IMR-90 (cell line): ENCODE results near the gene SLC25A40. TPM values are rescaled to one million over a fixed set of nuclear protein-coding genes. Genes with fewer than 3 reads are reported as not detected.

Experiments
- ATAC-seq: fragments of 200-7000 bp; cut with Tn5 transposase; 2 replicates; pipeline ENCODE4 v1.9.1; 2020; ENCODE audit warnings: low read depth, mild to moderate bottlenecking, moderate library complexity
- BruUV-seq: library from RNA; stranded (reverse); fragments of 400-500 nt; replicated peaks from 2 replicates; lab custom pipeline; 2021; lab: Mats Ljungman, UMichigan
- CTCF ChIA-PET: fragments of 300-600 bp; formaldehyde crosslinking; extraction: SDS; loops from one replicate; lab custom pipeline; 2021; ENCODE audit warnings: antibody characterized with exemption; lab: Yijun Ruan, JAX
- POLR2A ChIA-PET: fragments of 300-600 bp; sonication (Branson Sonifier 250); formaldehyde crosslinking; loops from one replicate; lab custom pipeline; 2022; ENCODE audit warnings: antibody characterized with exemption; ENCODE audit not compliant: unreplicated experiment; lab: Charles Lee
- DNase-seq: peaks from one replicate; pipeline ENCODE4 v3.0.0; 2013
- H2AFZ ChIP-seq: replicated peaks from 2 replicates; pipeline ENCODE3; 2013; ENCODE audit warnings: low read length, mild to moderate bottlenecking; ENCODE audit not compliant: poor library complexity
- H2AK5ac ChIP-seq: 2 replicates; pipeline ENCODE4 v1.6.1; 2013; ENCODE audit warnings: low read depth, low read length, inconsistent platforms
- H2AK9ac ChIP-seq: replicated peaks from 2 replicates; pipeline ENCODE3; 2013; ENCODE audit warnings: mild to moderate bottlenecking, low read depth, low read length, moderate library complexity; ENCODE audit not compliant: poor library complexity
- H2BK120ac ChIP-seq: 2 replicates; pipeline ENCODE4 v1.6.1; 2013; ENCODE audit warnings: low read depth, low read length, inconsistent platforms
- H2BK15ac ChIP-seq: 3 replicates; pipeline ENCODE4 v1.6.1; 2013; ENCODE audit warnings: low read depth, low read length, inconsistent platforms
- H2BK20ac ChIP-seq: 2 replicates; pipeline ENCODE4 v1.6.1; 2013; ENCODE audit warnings: low read depth, mild to moderate bottlenecking, inconsistent platforms, low read length, moderate library complexity
- H2BK5ac ChIP-seq: 2 replicates; pipeline ENCODE4 v1.6.1; 2013; ENCODE audit warnings: mild to moderate bottlenecking, low read depth, low read length, inconsistent platforms; ENCODE audit not compliant: poor library complexity, severe bottlenecking
- H3K14ac ChIP-seq: replicated peaks from 2 replicates; pipeline ENCODE4 v1.6.1; 2013; ENCODE audit warnings: low read depth, low read length, inconsistent platforms
- H3K18ac ChIP-seq: 2 replicates; pipeline ENCODE4 v1.6.1; 2013; ENCODE audit warnings: low read depth, low read length, control low read depth
- H3K23ac ChIP-seq: 2 replicates; pipeline ENCODE4 v1.6.1; 2013; ENCODE audit warnings: low read depth, low read length, inconsistent platforms
- H3K27ac ChIP-seq: 2 replicates; pipeline ENCODE4 v1.5.1; 2013; ENCODE audit warnings: mild to moderate bottlenecking, control low read depth, low read length; ENCODE audit not compliant: insufficient read depth
- H3K27me3 ChIP-seq: 2 replicates; pipeline ENCODE4 v1.6.1; 2013; ENCODE audit warnings: low read length; ENCODE audit not compliant: control insufficient read depth, insufficient read depth
- H3K36me3 ChIP-seq: 2 replicates; pipeline ENCODE4 v1.6.1; 2013; ENCODE audit warnings: low read length, mixed read lengths; ENCODE audit not compliant: control insufficient read depth, insufficient read depth
- H3K4ac ChIP-seq: 2 replicates; pipeline ENCODE4 v1.6.1; 2013; ENCODE audit warnings: low read depth, low read length, inconsistent platforms
- H3K4me1 ChIP-seq: 2 replicates; pipeline ENCODE4 v1.6.1; 2013; ENCODE audit warnings: low read length, mixed read lengths; ENCODE audit not compliant: control insufficient read depth, insufficient read depth
- H3K4me2 ChIP-seq: 2 replicates; pipeline ENCODE4 v1.6.1; 2013; ENCODE audit warnings: low read depth, mild to moderate bottlenecking, control low read depth, low read length, moderate library complexity
- H3K4me3 ChIP-seq: 2 replicates; pipeline ENCODE4 v1.5.1; 2013; ENCODE audit warnings: low read depth, mild to moderate bottlenecking, control low read depth, low read length, moderate library complexity; ENCODE audit not compliant: insufficient read depth
- H3K56ac ChIP-seq: 2 replicates; pipeline ENCODE4 v1.6.1; 2013; ENCODE audit warnings: low read length, inconsistent platforms; ENCODE audit not compliant: insufficient read depth; ENCODE audit errors: extremely low read depth
- H3K79me1 ChIP-seq, 2 experiments: 2 replicates each; pipeline ENCODE4 v1.6.1; 2013; ENCODE audit warnings: low read length in 2 of 2, inconsistent platforms in 1 of 2, low read depth in 1 of 2
- H3K9ac ChIP-seq: 2 replicates; pipeline ENCODE4 v1.6.1; 2013; ENCODE audit warnings: low read depth, low read length, control low read depth
- H3K9me1 ChIP-seq: 2 replicates; pipeline ENCODE4 v1.6.1; 2013; ENCODE audit warnings: low read length, inconsistent platforms; ENCODE audit not compliant: insufficient read depth
- H3K9me3 ChIP-seq: 2 replicates; pipeline ENCODE4 v1.6.1; 2013; ENCODE audit warnings: low read length; ENCODE audit not compliant: control insufficient read depth, insufficient read depth
- H4K20me1 ChIP-seq: 2 replicates; pipeline ENCODE4 v1.6.1; 2013; ENCODE audit warnings: low read length, inconsistent platforms; ENCODE audit not compliant: insufficient read depth
- H4K5ac ChIP-seq: 2 replicates; pipeline ENCODE4 v1.6.1; 2013; ENCODE audit warnings: mild to moderate bottlenecking, low read depth, low read length, control low read depth
- H4K8ac ChIP-seq, 2 experiments: 2 replicates each; pipeline ENCODE4 v1.6.1; 2013; ENCODE audit warnings: low read depth in 2 of 2, low read length in 2 of 2, control low read depth in 1 of 2, inconsistent platforms in 1 of 2
- H4K91ac ChIP-seq: 2 replicates; pipeline ENCODE4 v1.6.1; 2013; ENCODE audit warnings: low read depth, low read length, inconsistent platforms; ENCODE audit not compliant: insufficient read depth
- BHLHE40 ChIP-seq: fragments of 150-350 bp; IDR thresholded peaks from 2 replicates; pipeline ENCODE4 v1.6.1; 2016; ENCODE audit warnings: mild to moderate bottlenecking, low read depth, low read length
- CEBPB ChIP-seq: IDR thresholded peaks from 2 replicates; pipeline ENCODE4 v1.6.1; 2012; ENCODE audit warnings: low read depth, low read length, improper control_type of control experiment
- CHD1 ChIP-seq: IDR thresholded peaks from 2 replicates; pipeline ENCODE4 v1.6.1; 2012; ENCODE audit warnings: low read depth, low read length, improper control_type of control experiment
- CTCF ChIP-seq: conservative IDR thresholded peaks from 2 replicates; pipeline ENCODE4 v1.5.1; 2012; ENCODE audit warnings: mild to moderate bottlenecking, low read depth, low read length, improper control_type of control experiment
- ELK1 ChIP-seq: fragments of 150-350 bp; IDR thresholded peaks from 2 replicates; pipeline ENCODE4 v1.6.1; 2016; ENCODE audit warnings: low read depth, mild to moderate bottlenecking, low read length, moderate library complexity, borderline replicate concordance
- FOS ChIP-seq: fragments of 150-350 bp; IDR thresholded peaks from 2 replicates; pipeline ENCODE4 v1.6.1; 2016; ENCODE audit warnings: low read depth, low read length
- MAFK ChIP-seq: IDR thresholded peaks from 2 replicates; pipeline ENCODE4 v1.6.1; 2012; ENCODE audit warnings: low read depth, low read length, improper control_type of control experiment
- MAZ ChIP-seq: IDR thresholded peaks from 2 replicates; pipeline ENCODE4 v1.6.1; 2012; ENCODE audit warnings: low read depth, mild to moderate bottlenecking, low read length, improper control_type of control experiment, moderate library complexity, borderline replicate concordance
- MXI1 ChIP-seq: IDR thresholded peaks from 2 replicates; pipeline ENCODE4 v1.6.1; 2012; ENCODE audit warnings: low read depth, mild to moderate bottlenecking, low read length, moderate library complexity, borderline replicate concordance
- NFE2L2 ChIP-seq: fragments of 150-350 bp; IDR thresholded peaks from 2 replicates; pipeline ENCODE4 v1.6.1; 2016; ENCODE audit warnings: low read depth, mild to moderate bottlenecking, low read length
- POLR2A ChIP-seq: IDR thresholded peaks from 2 replicates; pipeline ENCODE4 v1.6.1; 2012; ENCODE audit warnings: mild to moderate bottlenecking, low read depth, low read length
- RAD21 ChIP-seq: IDR thresholded peaks from 2 replicates; pipeline ENCODE4 v1.6.1; 2012; ENCODE audit warnings: low read length, improper control_type of control experiment
- RCOR1 ChIP-seq: IDR thresholded peaks from 2 replicates; pipeline ENCODE4 v1.6.1; 2012; ENCODE audit warnings: mild to moderate bottlenecking, low read length, improper control_type of control experiment; ENCODE audit not compliant: insufficient replicate concordance
- RFX5 ChIP-seq: IDR thresholded peaks from 2 replicates; pipeline ENCODE4 v1.8.0; 2012; ENCODE audit warnings: low read depth, mild to moderate bottlenecking, low read length, moderate library complexity
- SMC3 ChIP-seq: fragments of 150-350 bp; IDR thresholded peaks from 2 replicates; pipeline ENCODE4 v1.6.1; 2016; ENCODE audit warnings: low read depth, mild to moderate bottlenecking, antibody characterized with exemption, low read length, moderate library complexity
- USF2 ChIP-seq: fragments of 150-350 bp; IDR thresholded peaks from 2 replicates; pipeline ENCODE4 v1.6.1; 2017; ENCODE audit warnings: mild to moderate bottlenecking, antibody characterized with exemption, low read length, low read depth
- WGBS, 2 experiments: methylation state at CpG; one replicate each; pipeline versions ENCODE4 v1.1.5 to v1.1.7; 2013; ENCODE audit warnings: missing lambda C conversion rate in 2 of 2; ENCODE audit not compliant: insufficient read length in 1 of 2; ENCODE audit errors: extremely low coverage in 2 of 2; 5-methylcytosine and 5-hydroxymethylcytosine counted together
- dilution Hi-C: fragments of 300-500 bp; cut with HindIII; formaldehyde crosslinking; loops from one replicate; pipeline ENCODE4 v1.14.3; 2018; ENCODE audit warnings: low sequenced_read_pairs; ENCODE audit not compliant: unreplicated experiment
- in situ Hi-C: fragments of 300-500 bp; cut with MboI; formaldehyde crosslinking; loops from 3 replicates; pipeline ENCODE4 v1.14.3; 2019; ENCODE audit warnings: low sequenced_read_pairs, inconsistent platforms, mixed read lengths
- intact Hi-C: fragments of 100-400 bp; cut with micrococcal nuclease; formaldehyde crosslinking; loops from 2 replicates; pipeline ENCODE4 v1.10.0; 2022
- polyA plus RNA-seq, 3 experiments: library from polyadenylated mRNA; depleted of rRNA; stranded (reverse); fragments of >200 nt; gene quantifications; 2 replicates each; pipeline ENCODE4 v1.2.3, GENCODE V29; 2012; ENCODE audit warnings: low replicate concordance in 1 of 3
- total RNA-seq: library from RNA; depleted of rRNA; stranded (reverse); fragments of >200 nt; gene quantifications from 2 replicates; pipeline ENCODE4 v1.2.3, GENCODE V29; 2012

Gene SLC25A40
- total and polyA plus RNA-seq, 2 of the 4 experiments (the other 2 are of a cell fraction), result 4.7 to 6.1 TPM

GRCh38 chr7:87858417-87859100 is 17.6 kb downstream of the SLC25A40 start:
- WGBS, 2 experiments, result no CpG with 5 or more reads among the region's 3 CpGs
- ChIA-PET CTCF (no interaction called here), POLR2A (no interaction called here)
- H4K8ac ChIP-seq, result no peak overlapping the region
- H4K20me1 ChIP-seq, result no peaks in the 10 kb centered on the region
- H3K56ac ChIP-seq, result no peak overlapping the region
- no peak overlapping the region for H4K91ac ChIP-seq
- TF ChIP-seq RAD21, result no peak
- no peak for TF ChIP-seq CHD1
- no peak for TF ChIP-seq ELK1
- no peak for TF ChIP-seq BHLHE40
- TF ChIP-seq NFE2L2, result no peak
- no peak for TF ChIP-seq CEBPB
- no peak for TF ChIP-seq RFX5
- TF ChIP-seq CTCF, result no peak
- no peak for TF ChIP-seq POLR2A
- no peak for TF ChIP-seq MAZ
- no peak for TF ChIP-seq FOS
- TF ChIP-seq MXI1, result no peak
- TF ChIP-seq USF2, result no peak
- no peak for TF ChIP-seq RCOR1
- no peak for TF ChIP-seq SMC3
- TF ChIP-seq MAFK, result no peak
- H3K36me3 ChIP-seq, result peaks cover 5% of the 10 kb centered on the region
- H3K4ac ChIP-seq, result no peak overlapping the region
- no peak overlapping the region for H2AFZ ChIP-seq
- no peak overlapping the region for H2AK9ac ChIP-seq
- no peak overlapping the region for H3K27ac ChIP-seq
- H3K18ac ChIP-seq, result no peak overlapping the region
- H3K79me1 ChIP-seq, result no peaks in the 10 kb centered on the region; a peak in 1 of 4 replicates
- H2BK5ac ChIP-seq, result no peak overlapping the region
- no peaks in the 10 kb centered on the region for H3K27me3 ChIP-seq
- ATAC-seq (no peak), DNase-seq (no peak)
- H2BK15ac ChIP-seq, result no peak overlapping the region
- no peak overlapping the region for H3K23ac ChIP-seq
- H3K14ac ChIP-seq, result no peak overlapping the region
- no peak overlapping the region for H2AK5ac ChIP-seq
- no peak overlapping the region for H3K4me3 ChIP-seq
- no peak overlapping the region for H4K5ac ChIP-seq
- no peaks in the 10 kb centered on the region for H3K9me1 ChIP-seq
- no TSS peak for BruUV-seq
- H3K9ac ChIP-seq, result no peak overlapping the region
- dilution Hi-C loops (no loop called here), intact Hi-C loops (no loop called here), in situ Hi-C loops (no loop called here)
- H3K4me1 ChIP-seq, result no peaks in the 10 kb centered on the region
- H3K9me3 ChIP-seq, result no peaks in the 10 kb centered on the region
- no peak overlapping the region for H3K4me2 ChIP-seq
- no peak overlapping the region for H2BK20ac ChIP-seq
- H2BK120ac ChIP-seq, result no peak overlapping the region
